Smooth muscle cell (in vitro differentiated cells): Measurements from ENCODE around the gene CCIN. TPM values are rescaled to one million over a fixed set of nuclear protein-coding genes. Genes with fewer than 3 reads are reported as not detected.

Source experiments
- DNase-seq: peaks from one replicate; lab custom pipeline; 2025; ENCODE audit not compliant: unreplicated experiment; lab: John Stamatoyannopoulos, UW
- H2AFZ ChIP-seq: fragments of 200-600 bp; sonication (generic); 2 replicates; pipeline ENCODE4 v1.6.0; 2016; ENCODE audit warnings: antibody characterized with exemption, low read depth, mild to moderate bottlenecking
- H3F3A ChIP-seq: fragments of 200-600 bp; sonication (generic); 2 replicates; pipeline ENCODE4 v1.6.0; 2017; ENCODE audit warnings: antibody characterized with exemption, low read depth
- H3K27ac ChIP-seq: fragments of 200-600 bp; sonication (generic); 2 replicates; pipeline ENCODE4 v1.5.1; 2016; ENCODE audit warnings: low read depth, mild to moderate bottlenecking
- H3K27me3 ChIP-seq: fragments of 200-600 bp; sonication (generic); 2 replicates; pipeline ENCODE4 v1.6.1; 2016; ENCODE audit warnings: low read depth, mild to moderate bottlenecking
- H3K36me3 ChIP-seq: fragments of 200-600 bp; sonication (generic); 2 replicates; pipeline ENCODE4 v1.5.1; 2016; ENCODE audit warnings: low read depth
- H3K4me1 ChIP-seq: fragments of 200-600 bp; sonication (generic); 2 replicates; pipeline ENCODE4 v1.5.1; 2016; ENCODE audit warnings: low read depth
- H3K4me2 ChIP-seq: fragments of 200-600 bp; sonication (generic); 2 replicates; pipeline ENCODE4 v1.6.0; 2016; ENCODE audit warnings: mild to moderate bottlenecking
- H3K4me3 ChIP-seq: fragments of 200-600 bp; sonication (generic); 2 replicates; pipeline ENCODE4 v1.5.1; 2016; ENCODE audit warnings: mild to moderate bottlenecking
- H3K79me2 ChIP-seq: fragments of 200-600 bp; sonication (generic); 2 replicates; pipeline ENCODE4 v1.6.0; 2016; ENCODE audit warnings: low read depth, mild to moderate bottlenecking
- H3K9ac ChIP-seq: fragments of 200-600 bp; sonication (generic); 2 replicates; pipeline ENCODE4 v1.6.0; 2016; ENCODE audit warnings: low read depth
- H3K9me3 ChIP-seq: fragments of 200-600 bp; sonication (generic); replicated peaks from 2 replicates; pipeline ENCODE4 v1.5.1; 2016; ENCODE audit warnings: low read depth
- H4K20me1 ChIP-seq: fragments of 200-600 bp; sonication (generic); 2 replicates; pipeline ENCODE4 v1.6.0; 2016; ENCODE audit warnings: low read depth
- WGBS: methylation state at CpG from one replicate; pipeline ENCODE4 v1.1.7; 2016; ENCODE audit warnings: low lambda C conversion rate; 5-methylcytosine and 5-hydroxymethylcytosine counted together
- polyA plus RNA-seq: library from polyadenylated mRNA; unstranded; fragments of >200 nt; fragmentation: Nextera tagmentation; extraction: Ambion mirVana; gene quantifications from 2 replicates; pipeline ENCODE4 v1.2.1, GENCODE V29; 2016
- total RNA-seq: library from RNA; depleted of rRNA; stranded (reverse); fragments of >200 nt; gene quantifications from 2 replicates; pipeline ENCODE4 v1.2.3, GENCODE V29; 2014
- TF ChIP-seq, protein P1 (sequence below): fragments of 200-600 bp; sonication (generic); IDR thresholded peaks from 2 replicates; pipeline ENCODE4 v1.5.1; 2017; ENCODE audit warnings: borderline replicate concordance, mild to moderate bottlenecking, antibody characterized with exemption; ENCODE audit not compliant: insufficient read depth, poor library complexity, severe bottlenecking

The CCIN gene
- total and polyA plus RNA-seq, 2 experiments from 2014 or later: 0.31 to 1.3 TPM

DNA sequence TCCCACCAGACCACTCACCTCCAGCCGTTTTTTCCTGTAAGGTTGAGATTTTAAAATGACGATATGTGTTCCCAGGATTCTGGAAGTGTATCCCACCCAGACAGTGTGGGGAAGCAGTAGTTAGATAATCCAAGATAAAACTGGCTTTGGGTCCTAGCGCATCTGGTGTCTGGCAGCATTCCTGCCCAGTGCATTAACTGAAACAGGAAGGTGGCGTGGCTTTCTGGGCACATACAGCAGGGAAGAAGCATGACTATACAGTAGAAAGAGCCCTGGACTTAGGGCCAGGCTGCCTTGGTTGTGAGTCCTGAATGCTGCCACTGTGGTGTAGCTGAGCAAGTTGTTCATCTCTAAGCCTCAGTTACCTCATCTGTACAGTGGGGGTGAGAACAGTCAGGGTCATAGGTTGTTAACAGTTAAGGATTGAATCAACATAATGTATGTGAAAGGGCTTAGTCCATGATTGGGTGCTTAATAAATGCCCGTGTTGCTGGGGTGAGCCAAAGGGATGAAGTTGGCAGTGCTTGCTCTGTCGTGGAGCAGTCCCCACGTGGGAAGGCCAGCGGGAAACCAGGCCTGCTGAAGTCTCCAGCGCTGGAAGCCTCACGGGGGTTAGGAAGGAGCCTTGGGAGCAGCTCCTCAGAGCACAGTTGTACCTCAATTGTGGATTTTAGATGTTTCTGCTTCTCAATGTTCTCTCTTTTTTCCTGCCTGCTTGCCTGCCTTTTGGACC lies 39.5 kb downstream of the CCIN start:
- Histone ChIP-seq H3K9ac (peak overlapping the region; percentile 55), H4K20me1 (peaks cover 84% of the 10 kb centered on the region), H3K4me1 (peaks cover 12% of the 10 kb centered on the region), H3K79me2 (peaks cover 25% of the 10 kb centered on the region), H3K36me3 (peaks cover 8% of the 10 kb centered on the region), H3F3A (peaks cover 59% of the 10 kb centered on the region), H3K4me2 (peak overlapping the region; percentile 61), H3K27me3 (no peaks in the 10 kb centered on the region), H3K9me3 (no peaks in the 10 kb centered on the region), H3K27ac (peak overlapping the region; percentile 93), H2AFZ (no peak overlapping the region), H3K4me3 (no peak overlapping the region)
- TF ChIP-seq, protein P1, sequence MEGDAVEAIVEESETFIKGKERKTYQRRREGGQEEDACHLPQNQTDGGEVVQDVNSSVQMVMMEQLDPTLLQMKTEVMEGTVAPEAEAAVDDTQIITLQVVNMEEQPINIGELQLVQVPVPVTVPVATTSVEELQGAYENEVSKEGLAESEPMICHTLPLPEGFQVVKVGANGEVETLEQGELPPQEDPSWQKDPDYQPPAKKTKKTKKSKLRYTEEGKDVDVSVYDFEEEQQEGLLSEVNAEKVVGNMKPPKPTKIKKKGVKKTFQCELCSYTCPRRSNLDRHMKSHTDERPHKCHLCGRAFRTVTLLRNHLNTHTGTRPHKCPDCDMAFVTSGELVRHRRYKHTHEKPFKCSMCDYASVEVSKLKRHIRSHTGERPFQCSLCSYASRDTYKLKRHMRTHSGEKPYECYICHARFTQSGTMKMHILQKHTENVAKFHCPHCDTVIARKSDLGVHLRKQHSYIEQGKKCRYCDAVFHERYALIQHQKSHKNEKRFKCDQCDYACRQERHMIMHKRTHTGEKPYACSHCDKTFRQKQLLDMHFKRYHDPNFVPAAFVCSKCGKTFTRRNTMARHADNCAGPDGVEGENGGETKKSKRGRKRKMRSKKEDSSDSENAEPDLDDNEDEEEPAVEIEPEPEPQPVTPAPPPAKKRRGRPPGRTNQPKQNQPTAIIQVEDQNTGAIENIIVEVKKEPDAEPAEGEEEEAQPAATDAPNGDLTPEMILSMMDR: no peak
- WGBS: 62% methylated on average over 10 of the region's 10 CpGs
- no peak for DNase-seq

DNA sequence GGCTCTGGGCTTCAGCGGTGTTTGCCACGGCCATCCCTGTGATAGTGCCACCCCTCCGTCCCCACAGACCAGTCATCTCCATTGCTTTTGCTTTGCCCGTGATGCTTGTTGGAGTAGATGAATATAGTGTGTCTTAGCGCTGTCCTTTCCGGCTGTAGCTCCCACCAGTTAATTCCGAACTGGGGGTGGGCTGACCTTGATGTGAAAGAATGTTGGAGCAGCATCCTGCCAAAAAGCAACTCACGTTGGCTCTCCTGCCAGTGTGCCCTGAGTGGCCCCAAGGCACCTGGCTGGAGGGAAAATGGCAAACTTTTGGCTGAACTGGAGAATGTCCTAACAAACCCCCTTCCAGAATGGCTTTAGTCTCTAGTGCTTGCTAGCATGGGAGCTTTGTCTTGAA lies 41.5 kb downstream of the CCIN start:
- TF ChIP-seq, protein P1: no peak
- peaks cover 25% of the 10 kb centered on the region for H3K79me2 ChIP-seq
- H3K9me3 ChIP-seq: no peaks in the 10 kb centered on the region
- H3K4me3 ChIP-seq: no peak overlapping the region
- H3K36me3 ChIP-seq: no peaks in the 10 kb centered on the region
- no peak overlapping the region for H2AFZ ChIP-seq
- peaks cover 96% of the 10 kb centered on the region for H4K20me1 ChIP-seq
- H3K27ac ChIP-seq: no peak overlapping the region
- DNase-seq: no peak
- no peaks in the 10 kb centered on the region for H3K27me3 ChIP-seq
- peaks cover 20% of the 10 kb centered on the region for H3K4me1 ChIP-seq
- H3K4me2 ChIP-seq: no peak overlapping the region
- peaks cover 70% of the 10 kb centered on the region for H3F3A ChIP-seq
- H3K9ac ChIP-seq: no peak overlapping the region
- WGBS: 90% methylated on average over 8 of the region's 8 CpGs

DNA sequence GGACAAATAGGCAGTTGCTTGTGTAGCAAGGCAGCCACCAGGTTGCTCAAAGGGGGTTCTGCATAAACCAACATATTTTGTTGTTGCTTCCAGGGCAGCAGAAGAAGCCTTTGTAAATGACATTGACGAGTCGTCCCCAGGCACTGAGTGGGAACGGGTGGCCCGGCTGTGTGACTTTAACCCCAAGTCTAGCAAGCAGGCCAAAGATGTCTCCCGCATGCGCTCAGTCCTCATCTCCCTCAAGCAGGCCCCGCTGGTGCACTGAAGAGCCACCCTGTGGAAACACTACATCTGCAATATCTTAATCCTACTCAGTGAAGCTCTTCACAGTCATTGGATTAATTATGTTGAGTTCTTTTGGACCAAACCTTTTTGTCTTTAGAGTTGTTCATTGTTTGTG lies 42.3 kb downstream of the CCIN start:
- H3K4me2 ChIP-seq: no peak overlapping the region
- H3F3A ChIP-seq: peaks cover 66% of the 10 kb centered on the region
- H3K27me3 ChIP-seq: no peaks in the 10 kb centered on the region
- H4K20me1 ChIP-seq: peaks cover 92% of the 10 kb centered on the region
- H3K79me2 ChIP-seq: peaks cover 25% of the 10 kb centered on the region
- no peak for DNase-seq
- no peak overlapping the region for H3K4me3 ChIP-seq
- no peak overlapping the region for H2AFZ ChIP-seq
- peaks cover 20% of the 10 kb centered on the region for H3K4me1 ChIP-seq
- no peaks in the 10 kb centered on the region for H3K36me3 ChIP-seq
- no peak overlapping the region for H3K9ac ChIP-seq
- 97% methylated on average over 7 of the region's 7 CpGs for WGBS
- TF ChIP-seq, protein P1: no peak
- H3K27ac ChIP-seq: no peak overlapping the region
- no peaks in the 10 kb centered on the region for H3K9me3 ChIP-seq

GRCh38 chr9:36213387-36213786 lies 44.2 kb downstream of the CCIN start:
- no peak overlapping the region for H3K9ac ChIP-seq
- peaks cover 81% of the 10 kb centered on the region for H4K20me1 ChIP-seq
- no peaks in the 10 kb centered on the region for H3K27me3 ChIP-seq
- H3K27ac ChIP-seq: peak overlapping the region; percentile 74
- H3F3A ChIP-seq: peaks cover 53% of the 10 kb centered on the region
- H3K4me3 ChIP-seq: no peak overlapping the region
- H3K9me3 ChIP-seq: no peaks in the 10 kb centered on the region
- TF ChIP-seq, protein P1: no peak
- peaks cover 3% of the 10 kb centered on the region for H3K36me3 ChIP-seq
- peaks cover 25% of the 10 kb centered on the region for H3K79me2 ChIP-seq
- H3K4me2 ChIP-seq: no peak overlapping the region
- peaks cover 8% of the 10 kb centered on the region for H3K4me1 ChIP-seq
- no peak overlapping the region for H2AFZ ChIP-seq
- no peak for DNase-seq
- 80% methylated on average over 4 of the region's 4 CpGs for WGBS
